ENCODE data around the gene ERBIN. TPM values are rescaled to one million over a fixed set of nuclear protein-coding genes. Genes with fewer than 3 reads are reported as not detected.

The ERBIN gene
- total and polyA plus RNA-seq, 9 of the 15 experiments (the other 6 are each of a cell fraction or from before 2014, with no cell fraction given): 11.9 to 72.8 (median 41.7) TPM

DNA sequence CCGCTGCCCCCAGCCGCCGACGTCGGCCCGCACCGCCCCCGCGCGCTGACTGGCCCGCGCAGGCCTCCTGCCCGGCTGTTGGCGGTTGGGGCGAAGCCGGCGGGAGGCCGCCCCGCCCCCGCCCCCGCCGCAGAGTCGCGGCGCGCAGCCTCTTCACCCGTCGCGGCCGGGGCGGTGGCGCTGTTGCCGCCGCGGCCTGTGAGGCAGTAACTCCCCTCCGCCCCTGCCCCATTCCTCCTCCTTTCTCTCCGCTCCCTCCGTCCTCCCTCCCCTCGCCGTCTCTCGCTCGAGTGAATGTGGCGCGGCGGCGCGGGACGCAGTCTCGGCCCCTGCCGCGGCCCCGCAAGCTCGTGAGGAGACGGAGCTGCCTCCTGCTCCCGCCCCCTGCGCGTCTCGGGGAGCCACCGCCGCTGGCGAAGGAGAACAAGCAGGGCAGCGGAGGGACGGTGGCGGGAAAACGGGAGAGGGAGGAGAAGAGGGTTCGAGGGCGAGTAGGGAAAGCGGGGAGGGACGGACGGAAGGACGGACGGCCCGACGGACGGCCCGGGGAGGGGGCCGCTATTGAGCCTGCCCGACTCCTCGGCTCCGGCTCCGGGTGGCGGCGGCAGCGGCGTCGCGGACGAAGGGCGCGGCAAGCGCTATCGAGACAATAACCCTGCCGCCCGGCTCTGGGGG is 637 bp upstream of the ERBIN start (continued):
- TF ChIP-seq C11orf30 (IDR thresholded peaks at IDR 0.05; ENCODE audit: low read depth): no peak
- TF ChIP-seq POLR2AphosphoS2 (IDR thresholded peaks at IDR 0.05; ENCODE audit: low read length): no peak; the same call in 1 of the 2 replicates
- no peak for TF ChIP-seq PRMT5 (CRISPR knock-in tag; IDR thresholded peaks at IDR 0.05)
- no peak for TF ChIP-seq STAT5B (CRISPR knock-in tag; IDR thresholded peaks at IDR 0.05)
- no peak for TF ChIP-seq ZNF408 (CRISPR knock-in tag; IDR thresholded peaks at IDR 0.05; ENCODE audit: low read depth)
- no peak for TF ChIP-seq ARID3B (CRISPR knock-in tag; IDR thresholded peaks at IDR 0.05; ENCODE audit: borderline replicate concordance)
- no peak for TF ChIP-seq BACH1 (tag; IDR thresholded peaks at IDR 0.05)
- peak; percentile 97 for TF ChIP-seq RBFOX2 (IDR thresholded peaks at IDR 0.05; ENCODE audit: low read depth, low read length)
- TF ChIP-seq KLF16 (IDR thresholded peaks at IDR 0.05): no peak
- TF ChIP-seq RCOR1 (IDR thresholded peaks at IDR 0.05; ENCODE audit: borderline replicate concordance in 1 of 2, low read depth in 2 of 2, low read length in 2 of 2): peak in 1 of 2 experiments; percentile 8; a peak in 1 of 4 replicates
- no peak for TF ChIP-seq ZNF644 (tag; IDR thresholded peaks at IDR 0.05; ENCODE audit: low read depth)
- no peak for TF ChIP-seq CBX2 (IDR thresholded peaks at IDR 0.05; ENCODE audit: insufficient read depth, low read length, poor library complexity, severe bottlenecking)
- no peak for TF ChIP-seq ZBTB49 (CRISPR knock-in tag; IDR thresholded peaks at IDR 0.05; ENCODE audit: borderline replicate concordance)
- no peak for TF ChIP-seq SMARCA4 (IDR thresholded peaks at IDR 0.05)
- peak; percentile 90 for TF ChIP-seq HMGN3 (IDR thresholded peaks at IDR 0.05; ENCODE audit: borderline replicate concordance, extremely low read depth, insufficient read length, low read depth, low read length)
- no peak; the same call in 1 of the 2 replicates for TF ChIP-seq SOX6 (IDR thresholded peaks at IDR 0.05)
- TF ChIP-seq ZNF512 (tag; IDR thresholded peaks at IDR 0.05): no peak
- no peak for TF ChIP-seq CREBBP (IDR thresholded peaks at IDR 0.05; ENCODE audit: low read depth, low read length)
- no peak for TF ChIP-seq SRSF7 (optimal IDR thresholded peaks at IDR 0.05; ENCODE audit: low read depth, low read length)
- TF ChIP-seq, protein P1, sequence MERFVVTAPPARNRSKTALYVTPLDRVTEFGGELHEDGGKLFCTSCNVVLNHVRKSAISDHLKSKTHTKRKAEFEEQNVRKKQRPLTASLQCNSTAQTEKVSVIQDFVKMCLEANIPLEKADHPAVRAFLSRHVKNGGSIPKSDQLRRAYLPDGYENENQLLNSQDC (CRISPR knock-in tag; IDR thresholded peaks at IDR 0.05): no peak
- TF ChIP-seq PYGO2 (tag; IDR thresholded peaks at IDR 0.05): no peak

Data from K562 (cell line).